GM11168 (cell line): Measurements from ENCODE around the gene PRKAR1B.

Experiments used
- in situ Hi-C: fragments of 300-500 bp; cut with MboI; formaldehyde crosslinking; loops from one replicate; pipeline ENCODE4 v1.12.0; 2022; ENCODE audit warnings: low sequenced_read_pairs; ENCODE audit not compliant: unreplicated experiment

The PRKAR1B gene

DNA sequence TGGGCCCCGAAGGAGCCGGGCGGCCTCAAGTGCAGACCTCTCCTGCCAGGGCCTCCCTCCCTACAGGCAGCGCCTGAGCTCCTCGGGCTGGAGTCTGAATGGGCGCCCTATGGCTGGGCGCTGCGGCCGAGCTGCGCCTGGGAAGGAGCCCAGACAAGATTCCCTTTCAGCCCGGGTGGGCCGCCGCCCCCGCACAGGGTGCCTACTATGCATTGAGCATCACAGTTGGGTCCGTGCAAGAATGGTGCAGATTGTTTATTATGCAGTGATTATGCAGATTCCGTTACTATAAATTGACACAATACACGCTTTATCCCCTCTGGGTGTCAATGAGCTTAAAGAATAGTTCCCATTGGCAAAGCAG, 130.3 kb downstream of the PRKAR1B start:
- in situ Hi-C loops = no loop called here

DNA sequence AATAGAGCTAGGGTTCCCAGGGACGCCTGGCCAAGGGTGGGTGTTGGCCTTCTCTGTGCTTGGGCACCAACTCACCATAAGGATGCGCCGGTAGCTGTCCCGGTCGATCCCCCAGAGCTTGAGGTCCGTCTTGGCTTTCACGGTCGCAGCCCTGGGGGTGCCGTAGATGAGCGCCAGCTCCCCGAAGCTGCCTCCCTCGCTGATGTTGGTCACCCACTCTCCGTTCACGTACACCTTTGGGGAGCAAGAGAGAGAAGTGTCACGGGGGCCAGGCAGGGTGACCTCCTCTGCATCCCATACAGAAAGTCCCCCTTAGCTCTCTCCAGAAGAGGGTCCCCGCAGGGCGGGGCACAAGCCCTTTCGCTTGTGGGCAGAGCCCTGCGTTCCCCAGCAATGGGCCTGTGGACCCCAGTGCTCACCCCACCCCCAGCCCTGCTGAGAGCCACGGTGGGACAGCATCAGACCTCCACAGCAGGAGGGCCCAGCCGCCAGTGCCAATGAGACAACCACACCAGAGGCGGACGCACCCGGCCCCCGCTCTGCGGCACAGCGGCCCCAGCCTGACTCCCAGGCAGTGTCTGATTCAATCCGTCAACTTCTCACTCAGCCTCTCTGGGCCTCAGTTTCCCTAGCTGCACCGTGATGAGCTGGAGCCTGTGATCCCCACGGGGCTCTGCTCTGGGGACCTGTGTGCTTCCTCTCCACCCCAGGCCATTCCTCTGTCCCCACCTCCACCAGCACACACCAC, 130.8 kb downstream of the PRKAR1B start:
- in situ Hi-C loops = no loop called here

- in situ Hi-C loops = no loop called here
Measured at GRCh38 chr7:595621-596010, 131.5 kb downstream of the PRKAR1B start.

- in situ Hi-C loops = no loop called here
Measured at GRCh38 chr7:594920-595620, 132.0 kb downstream of the PRKAR1B start.

DNA sequence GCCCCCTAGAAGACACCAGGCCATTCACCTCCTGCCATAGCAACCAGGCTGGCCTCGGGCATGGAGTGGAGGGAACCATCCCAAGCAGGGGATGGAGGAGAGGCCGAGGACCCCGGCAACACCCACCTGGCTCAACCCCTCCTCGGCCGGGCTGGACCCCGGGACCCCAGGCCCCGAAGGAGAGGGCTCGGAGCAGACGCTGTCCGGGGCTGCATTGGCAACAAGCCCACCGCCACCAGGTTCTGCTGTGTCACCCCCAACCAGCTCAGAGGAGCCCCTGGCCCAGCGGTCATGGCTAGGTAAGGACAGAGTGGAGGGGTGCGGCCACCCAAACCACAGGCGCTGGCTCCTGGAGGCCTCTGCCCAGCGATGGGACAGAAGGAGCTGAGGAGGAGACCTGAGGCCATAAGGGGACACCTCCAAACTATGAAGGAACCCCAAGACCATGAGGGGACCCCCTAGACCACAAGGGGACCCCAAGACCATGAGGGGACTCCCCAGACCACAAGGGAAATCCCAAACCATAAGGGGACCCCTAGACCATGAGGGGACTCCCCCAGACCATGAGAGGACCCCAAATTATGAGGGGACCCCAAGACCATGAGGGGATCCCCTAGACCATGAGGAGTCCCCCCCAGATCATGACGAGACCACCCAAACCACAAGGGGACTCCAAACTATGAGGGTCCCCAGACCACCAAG, 132.7 kb downstream of the PRKAR1B start:
- in situ Hi-C loops = no loop called here

DNA sequence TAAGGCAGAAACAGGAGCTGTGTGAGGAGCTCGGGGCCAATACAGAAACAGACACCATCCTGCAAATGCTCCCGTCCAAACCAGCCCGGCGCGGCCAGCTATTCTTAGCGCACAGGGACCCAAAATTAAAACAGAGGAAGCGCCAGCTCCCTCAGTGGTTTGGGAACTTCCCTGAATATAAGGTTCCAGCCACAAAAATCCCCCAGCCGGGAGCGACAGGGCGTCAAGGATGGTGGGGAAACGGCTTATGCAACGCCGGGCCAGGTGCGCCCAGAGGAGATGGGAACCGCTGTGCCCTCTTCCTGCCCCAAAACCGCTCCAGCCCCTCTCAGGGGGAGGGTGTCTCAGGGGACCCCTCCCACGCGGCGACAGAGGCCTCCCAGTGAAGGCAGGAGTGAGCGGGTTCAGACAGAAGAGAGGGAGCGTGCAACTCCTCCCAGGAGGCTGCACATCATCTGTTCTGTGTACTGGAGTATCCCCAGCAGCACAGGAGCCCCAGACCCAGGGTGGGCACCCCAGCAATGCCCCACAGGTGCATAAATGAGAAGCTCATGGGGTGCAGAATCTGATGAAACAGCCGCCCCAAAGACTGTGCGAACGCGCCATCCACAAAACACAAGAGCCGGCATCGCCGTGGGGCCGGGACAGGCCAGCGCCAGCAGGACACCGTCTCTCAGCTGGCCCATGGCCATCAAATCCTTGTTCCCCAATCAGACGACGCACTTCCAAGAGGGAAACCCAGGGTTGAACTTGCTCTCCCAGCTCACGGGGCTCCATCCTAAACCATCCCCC, 133.6 kb downstream of the PRKAR1B start:
- in situ Hi-C loops = no loop called here

GRCh38 chr7:591856-592628, 135.0 kb downstream of the PRKAR1B start:
- in situ Hi-C loops = no loop called here

DNA sequence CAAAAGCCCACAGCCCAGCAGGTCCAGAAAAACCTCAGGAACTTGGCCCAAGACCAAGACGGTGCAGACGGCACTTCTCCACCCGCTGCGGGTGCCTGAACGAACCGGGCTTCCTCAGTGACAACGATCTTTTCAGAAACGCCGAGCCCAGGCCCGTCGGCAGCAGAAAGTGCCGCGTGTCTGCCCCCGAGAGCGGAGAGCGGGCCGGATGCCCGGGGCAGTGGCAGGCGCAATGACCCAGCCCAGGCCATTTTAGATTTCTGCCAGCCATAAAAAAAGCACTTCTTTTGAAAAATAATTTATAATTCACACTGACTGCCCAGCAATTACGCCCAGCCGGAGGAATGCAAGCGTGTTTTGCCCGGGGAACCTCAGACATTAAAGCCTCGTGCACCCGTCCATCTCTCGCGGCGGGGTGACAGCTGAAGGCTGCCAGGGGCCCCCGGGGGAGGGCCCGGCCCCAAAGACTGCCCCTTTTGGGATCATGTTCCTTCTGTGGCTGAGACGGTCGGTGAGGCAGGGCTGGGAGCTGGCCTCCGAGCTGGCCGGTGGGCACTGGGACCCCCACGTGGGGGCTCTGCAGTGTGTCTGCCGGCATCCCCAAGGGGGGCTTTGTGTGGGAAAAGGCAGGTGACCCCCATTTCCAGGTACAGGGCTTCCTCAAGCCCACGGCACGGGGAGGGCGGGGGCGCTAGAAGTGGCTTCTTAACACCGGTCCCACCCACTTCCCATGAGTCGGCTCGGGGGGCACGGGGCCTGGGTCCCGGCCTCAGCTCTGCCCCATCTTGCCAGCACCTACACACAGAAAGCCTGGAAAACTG, 136.1 kb downstream of the PRKAR1B start:
- in situ Hi-C loops = no loop called here

DNA sequence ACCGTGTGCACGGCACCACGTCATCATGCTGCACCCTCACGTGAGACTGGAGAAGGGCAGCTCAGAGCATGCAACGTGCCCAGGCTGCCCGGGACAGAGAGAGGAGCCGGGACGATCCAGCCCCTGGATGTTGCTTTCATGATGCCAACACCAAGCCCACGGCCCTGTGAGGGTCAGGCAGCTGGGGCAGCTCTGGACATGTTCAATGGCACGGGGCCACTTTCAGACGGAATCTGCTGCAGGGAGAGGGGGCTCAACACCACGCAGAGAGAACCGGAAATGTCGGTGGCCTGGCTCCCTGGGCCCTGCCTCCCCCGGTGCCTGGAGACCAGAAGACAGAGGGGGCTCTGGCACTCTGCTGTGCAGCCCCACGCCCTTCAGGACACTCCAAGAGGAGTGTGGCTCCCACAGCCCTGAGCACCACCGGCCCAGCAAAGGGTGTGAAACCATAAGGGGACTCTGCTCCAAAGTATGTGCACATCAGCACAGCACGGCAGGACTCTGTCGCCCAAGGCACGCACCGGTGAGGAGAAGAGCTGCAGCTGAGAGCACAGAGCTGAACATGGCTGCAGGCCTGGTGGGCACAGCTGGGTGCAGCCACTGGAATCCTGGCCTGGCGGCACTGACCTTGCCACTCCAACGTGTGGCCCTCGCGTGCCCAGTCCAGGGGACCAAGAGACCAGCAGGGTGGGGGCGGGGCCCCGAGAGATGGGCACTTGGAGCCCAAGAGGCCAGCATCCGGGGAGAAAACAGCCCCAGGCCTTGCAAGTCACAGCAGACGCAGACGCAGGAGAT, 137.1 kb downstream of the PRKAR1B start:
- in situ Hi-C loops = no loop called here

GRCh38 chr7:587767-588166, 139.3 kb downstream of the PRKAR1B start:
- in situ Hi-C loops = no loop called here

DNA sequence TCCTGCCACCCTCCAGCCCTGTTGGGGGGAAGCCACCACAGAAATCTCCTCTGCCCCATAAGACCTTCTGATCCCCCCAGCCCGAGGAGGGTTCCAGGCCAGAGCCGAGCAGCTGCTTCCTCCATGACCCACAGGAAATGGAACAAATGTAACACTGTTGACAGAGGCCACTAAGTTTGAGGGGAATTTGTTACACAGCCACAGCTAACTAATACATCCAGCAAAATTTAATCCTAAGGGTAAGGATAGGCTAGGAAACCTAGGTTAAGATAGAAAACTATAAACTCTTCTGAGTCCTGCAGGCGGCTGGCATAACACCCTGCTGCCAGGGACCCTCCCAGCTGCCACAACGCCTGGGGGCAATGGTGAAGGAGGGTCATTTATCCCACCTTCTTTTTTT, 140.6 kb downstream of the PRKAR1B start:
- in situ Hi-C loops = no loop called here

- in situ Hi-C loops = no loop called here
Measured at GRCh38 chr7:585873-586272, 141.2 kb downstream of the PRKAR1B start.

DNA sequence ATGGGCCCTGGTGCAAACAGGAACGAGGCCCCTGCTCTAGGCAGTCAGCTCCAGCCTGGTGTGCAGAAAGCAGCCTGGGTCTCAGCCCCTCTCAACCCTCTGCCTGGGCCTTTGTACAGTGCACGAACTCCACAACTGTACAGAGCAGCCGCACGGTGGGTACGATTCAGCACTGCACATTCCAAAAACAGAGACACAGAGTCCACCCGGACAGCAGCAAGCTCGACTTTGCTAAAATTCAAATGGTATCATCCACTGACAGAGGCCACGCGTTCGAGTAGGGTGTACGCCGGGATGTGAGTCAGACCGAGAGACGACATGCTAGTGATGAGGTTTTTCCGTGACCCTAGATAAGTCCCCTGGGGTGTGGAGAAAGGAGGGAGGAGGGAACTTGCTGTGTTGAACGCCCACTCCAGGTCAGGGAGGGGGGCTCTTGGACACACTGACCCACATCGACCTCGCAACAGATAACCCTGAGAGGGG, 141.8 kb downstream of the PRKAR1B start:
- in situ Hi-C loops = no loop called here

GRCh38 chr7:584820-585219, 142.3 kb downstream of the PRKAR1B start:
- in situ Hi-C loops = no loop called here

- in situ Hi-C loops = no loop called here
Measured at GRCh38 chr7:584122-584465, 143.0 kb downstream of the PRKAR1B start.

GRCh38 chr7:583410-584121, 143.5 kb downstream of the PRKAR1B start:
- in situ Hi-C loops = no loop called here

GRCh38 chr7:582931-583330, 144.2 kb downstream of the PRKAR1B start:
- in situ Hi-C loops = no loop called here
